H1 (cell line): ENCODE data around the gene VOPP1. TPM values are rescaled to one million over a fixed set of nuclear protein-coding genes. Genes with fewer than 3 reads are reported as not detected.

Source experiments
- CTCF ChIA-PET: fragments of 300-600 bp; sonication (Branson Sonifier 250); formaldehyde crosslinking; loops from one replicate; lab custom pipeline; 2021; ENCODE audit not compliant: partially characterized antibody; lab: Charles Lee
- POLR2A ChIA-PET: fragments of 300-600 bp; sonication (Branson Sonifier 250); formaldehyde crosslinking; loops from one replicate; lab custom pipeline; 2021; ENCODE audit warnings: inconsistent platforms; ENCODE audit not compliant: partially characterized antibody; lab: Charles Lee
- DNase-seq, 2 experiments: peaks; one replicate each; pipeline versions ENCODE4 v3.0.0 to v3.0.0-alpha.2; 2010 to 2022; ENCODE audit warnings: low spot score in 2 of 2, low read depth in 1 of 2, mixed read lengths in 1 of 2
- FAIRE-seq: peaks from 2 replicates; lab custom pipeline; 2011; peaks lifted over from hg19 to GRCh38; lab: Jason Lieb, UNC
- H2AFZ ChIP-seq: 2 replicates; pipeline ENCODE4 v1.8.1; 2012; ENCODE audit warnings: low read length, inconsistent platforms
- H2AK5ac ChIP-seq: 2 replicates; pipeline ENCODE4 v1.6.1; 2013; ENCODE audit warnings: low read depth, low read length
- H2BK120ac ChIP-seq: replicated peaks from 2 replicates; pipeline ENCODE3; 2013; ENCODE audit warnings: low read depth, low read length, inconsistent platforms
- H2BK12ac ChIP-seq: 2 replicates; pipeline ENCODE4 v1.6.1; 2013; ENCODE audit warnings: low read depth, low read length
- H2BK15ac ChIP-seq: 2 replicates; pipeline ENCODE4 v1.6.1; 2013; ENCODE audit warnings: low read length
- H2BK20ac ChIP-seq: 2 replicates; pipeline ENCODE4 v1.6.1; 2013; ENCODE audit warnings: low read length
- H2BK5ac ChIP-seq: 2 replicates; pipeline ENCODE4 v1.6.1; 2013; ENCODE audit warnings: low read depth, low read length
- H3K14ac ChIP-seq: 2 replicates; pipeline ENCODE4 v1.6.1; 2013; ENCODE audit warnings: inconsistent platforms; ENCODE audit not compliant: insufficient read length
- H3K18ac ChIP-seq: 2 replicates; pipeline ENCODE4 v1.6.1; 2013; ENCODE audit warnings: low read length; ENCODE audit errors: extremely low read depth
- H3K23ac ChIP-seq: 2 replicates; pipeline ENCODE4 v1.6.1; 2013; ENCODE audit warnings: inconsistent platforms; ENCODE audit not compliant: insufficient read length
- H3K23me2 ChIP-seq: 2 replicates; pipeline ENCODE4 v1.6.1; 2013; ENCODE audit warnings: low read depth, low read length
- H3K27ac ChIP-seq: 2 replicates; pipeline ENCODE4 v1.6.1; 2011; ENCODE audit warnings: low read depth, low read length, inconsistent platforms
- H3K27me3 ChIP-seq, 4 experiments: replicated peaks in 1 of 4; 1 replicate in 1 of 4; 2 replicates in 3 of 4; pipeline versions ENCODE4 v1.6.1 to v1.8.1; 2011 to 2013; ENCODE audit warnings: low read length in 3 of 4, mild to moderate bottlenecking in 3 of 4, inconsistent platforms in 2 of 4, mixed read lengths in 2 of 4, moderate library complexity in 1 of 4; ENCODE audit not compliant: control insufficient read depth in 3 of 4, insufficient read depth in 3 of 4; ENCODE audit errors: extremely low read depth in 1 of 4
- H3K36me3 ChIP-seq, 4 experiments: 2 replicates each; pipeline versions ENCODE4 v1.6.1 to v1.8.1; 2011 to 2013; ENCODE audit warnings: mild to moderate bottlenecking in 4 of 4, low read length in 3 of 4, moderate library complexity in 2 of 4, control low read depth in 1 of 4, inconsistent platforms in 1 of 4; ENCODE audit not compliant: insufficient read depth in 4 of 4, control insufficient read depth in 2 of 4
- H3K4ac ChIP-seq: replicated peaks from 2 replicates; pipeline ENCODE3; 2013; ENCODE audit warnings: low read length, low read depth, mixed read lengths, inconsistent platforms; ENCODE audit not compliant: insufficient read length
- H3K4me1 ChIP-seq, 4 experiments: replicated peaks in 1 of 4; 1 replicate in 1 of 4; 2 replicates in 3 of 4; pipeline versions ENCODE4 v1.6.1 to v1.8.1; 2011 to 2013; ENCODE audit warnings: low read length in 3 of 4, inconsistent platforms in 2 of 4, mixed read lengths in 1 of 4; ENCODE audit not compliant: insufficient read depth in 4 of 4, control insufficient read depth in 3 of 4
- H3K4me2 ChIP-seq, 2 experiments: 2 replicates each; pipeline versions ENCODE4 v1.6.1 to v1.8.1; 2011 to 2013; ENCODE audit warnings: low read depth in 2 of 2, low read length in 2 of 2, control low read depth in 1 of 2, inconsistent platforms in 1 of 2, mild to moderate bottlenecking in 1 of 2; ENCODE audit not compliant: insufficient read depth in 1 of 2
- H3K4me3 ChIP-seq, 4 experiments: fragments of 200-600, 300-600 bp in 1 of 4; sonication (generic), shearing (Covaris generic), sonication (Bioruptor Twin) in 1 of 4; 2 replicates each; pipeline versions ENCODE4 v1.5.1 to v1.8.1; 2011 to 2016; ENCODE audit warnings: low read length in 4 of 4, low read depth in 3 of 4, control low read depth in 2 of 4, inconsistent platforms in 2 of 4, mild to moderate bottlenecking in 2 of 4, mixed read lengths in 1 of 4, moderate library complexity in 1 of 4; ENCODE audit not compliant: insufficient read depth in 2 of 4; ENCODE audit errors: extremely low read depth in 1 of 4
- H3K56ac ChIP-seq: replicated peaks from 2 replicates; pipeline ENCODE3; 2013; ENCODE audit warnings: low read depth, mild to moderate bottlenecking, mixed read lengths, low read length, inconsistent platforms; ENCODE audit not compliant: insufficient read length
- H3K79me1 ChIP-seq: 2 replicates; pipeline ENCODE4 v1.6.1; 2013; ENCODE audit warnings: low read depth, low read length, control low read depth
- H3K79me2 ChIP-seq, 2 experiments: 2 replicates each; pipeline versions ENCODE4 v1.6.1 to v1.8.1; 2012 to 2013; ENCODE audit warnings: low read length in 2 of 2, mild to moderate bottlenecking in 2 of 2, inconsistent platforms in 1 of 2; ENCODE audit not compliant: insufficient read depth in 2 of 2, control insufficient read depth in 1 of 2
- H3K9ac ChIP-seq, 4 experiments: replicated peaks in 1 of 4; 1 replicate in 1 of 4; 2 replicates in 3 of 4; pipeline versions ENCODE4 v1.6.1 to v1.8.1; 2011 to 2013; ENCODE audit warnings: low read depth in 3 of 4, low read length in 3 of 4, control low read depth in 2 of 4, mild to moderate bottlenecking in 2 of 4, moderate library complexity in 2 of 4, inconsistent platforms in 1 of 4; ENCODE audit errors: extremely low read depth in 1 of 4
- H3K9me3 ChIP-seq, 2 experiments: 2 replicates each; pipeline versions ENCODE4 v1.6.1 to v1.8.1; 2012 to 2013; ENCODE audit warnings: mild to moderate bottlenecking in 2 of 2, moderate library complexity in 2 of 2, control low read depth in 1 of 2, inconsistent platforms in 1 of 2, low read depth in 1 of 2, low read length in 1 of 2, mixed read lengths in 1 of 2; ENCODE audit not compliant: insufficient read depth in 2 of 2
- H4K20me1 ChIP-seq, 2 experiments: replicated peaks in 1 of 2; 2 replicates each; pipeline versions ENCODE3 to v1.8.1; 2011 to 2013; ENCODE audit warnings: inconsistent platforms in 2 of 2, low read length in 2 of 2, mild to moderate bottlenecking in 1 of 2; ENCODE audit not compliant: insufficient read depth in 2 of 2, control insufficient read depth in 1 of 2
- H4K5ac ChIP-seq: 2 replicates; pipeline ENCODE4 v1.6.1; 2013; ENCODE audit warnings: low read length, low read depth, mixed read lengths, inconsistent platforms; ENCODE audit not compliant: insufficient read length
- H4K8ac ChIP-seq: 2 replicates; pipeline ENCODE4 v1.8.0; 2013; ENCODE audit warnings: mild to moderate bottlenecking, moderate library complexity, low read length, inconsistent platforms; ENCODE audit not compliant: insufficient read depth; ENCODE audit errors: extremely low read depth
- H4K91ac ChIP-seq: replicated peaks from 2 replicates; pipeline ENCODE3; 2013; ENCODE audit warnings: low read length, mixed read lengths, inconsistent platforms; ENCODE audit not compliant: insufficient read length
- KDM1A ChIP-seq: fragments of 200-600, 300-600 bp; sonication (generic); IDR thresholded peaks from 2 replicates; pipeline ENCODE4 v1.7.1; 2016; ENCODE audit warnings: mild to moderate bottlenecking, low read length, borderline replicate concordance
- WGBS, 2 experiments: shearing (Covaris generic) in 1 of 2; methylation state at CpG; one replicate each; pipeline versions ENCODE4 v1.1.6 to v1.1.7; 2013 to 2015; ENCODE audit warnings: low lambda C conversion rate in 2 of 2, mixed read lengths in 2 of 2, inconsistent platforms in 1 of 2, low coverage in 1 of 2, missing lambda C conversion rate in 1 of 2; ENCODE audit not compliant: insufficient replicate concordance in 2 of 2, insufficient coverage in 1 of 2, insufficient read length in 1 of 2; ENCODE audit errors: extremely low coverage in 1 of 2, missing lambda C conversion rate in 1 of 2; 5-methylcytosine and 5-hydroxymethylcytosine counted together
- polyA plus RNA-seq, 7 experiments: library from polyadenylated mRNA; depleted of rRNA in 3 of 7; stranded (reverse) in 5 of 7; unstranded in 2 of 7; fragments of >200 nt in 5 of 7; fragments of 200-250 nt in 2 of 7; gene quantifications; 1 replicate in 5 of 7; 2 replicates in 1 of 7; 4 replicates in 1 of 7; pipeline versions ENCODE4 v1.2.1 to v1.2.3, GENCODE V29; 2011 to 2013; ENCODE audit warnings: missing spikeins in 2 of 7, mixed read lengths in 2 of 7
- total RNA-seq: library from RNA; stranded (reverse); fragmentation: NEBNext Ultra II Directional; extraction: Animal tissue kit (Norgen Biotek cat#: 25700); gene quantifications from 2 replicates; pipeline ENCODE4 v1.2.1, GENCODE V29; 2021
- TF ChIP-seq, protein P1 (sequence below), 3 experiments: IDR thresholded peaks; 1 replicate in 2 of 3; 2 replicates in 1 of 3; pipeline versions ENCODE4 v1.5.1 to v1.6.1; 2011; ENCODE audit warnings: low read length in 3 of 3, mild to moderate bottlenecking in 3 of 3, inconsistent platforms in 2 of 3, low read depth in 1 of 3, moderate library complexity in 1 of 3; ENCODE audit not compliant: insufficient read depth in 1 of 3; ENCODE audit errors: control extremely low read depth in 1 of 3

Gene VOPP1
- total and polyA plus RNA-seq, 2 of the 8 experiments (the other 6 are each of a cell fraction or from before 2014, with no cell fraction given): 44.7 to 83.0 TPM

DNA sequence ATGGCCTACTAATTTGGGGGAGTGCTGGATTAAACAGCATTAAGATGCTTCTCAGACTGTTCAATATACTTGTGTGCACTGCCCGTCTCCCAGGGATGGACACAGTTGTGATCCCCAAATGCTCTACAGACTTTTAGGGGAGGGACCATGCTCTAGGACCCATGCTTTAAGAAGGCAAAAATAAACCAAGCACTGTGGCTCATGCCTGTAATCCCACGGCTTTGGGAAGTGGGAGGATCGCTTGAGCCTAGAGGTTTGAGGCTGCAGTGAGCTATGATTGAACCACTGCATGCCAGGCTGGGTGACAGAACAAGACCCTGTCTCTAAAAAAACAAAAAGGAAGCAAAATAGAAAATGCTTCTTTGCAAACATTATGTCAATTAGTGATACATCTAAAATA is 102.6 kb downstream of the VOPP1 start:
- Histone ChIP-seq H2BK20ac (no peak overlapping the region), H3K23ac (no peak overlapping the region), H3K27ac (no peak overlapping the region), H2AK5ac (no peak overlapping the region), H3K79me2 (no peaks in the 10 kb centered on the region), H3K36me3 (peaks cover 0 to 29% (median under 1%) of the 10 kb centered on the region in 4 experiments; a peak in 4 of 8 replicates), H4K8ac (no peak overlapping the region), H3K79me1 (0 out of 2 replicates have a peak, but pooled peaks cover 2% of the 10 kb centered on the region), H3K4ac (no peak overlapping the region), H3K4me1 (no peaks in the 10 kb centered on the region), H3K23me2 (no peaks in the 10 kb centered on the region), H4K5ac (no peak overlapping the region), H3K18ac (no peak overlapping the region), H3K4me3 (no peak overlapping the region), H2BK120ac (no peak overlapping the region), H2AFZ (no peak overlapping the region), H4K20me1 (peaks cover 0 to under 1% of the 10 kb centered on the region in 2 experiments), H2BK12ac (no peak overlapping the region), H3K56ac (no peak overlapping the region), H4K91ac (no peak overlapping the region), H2BK15ac (no peak overlapping the region), H3K4me2 (no peak overlapping the region), H3K14ac (no peak overlapping the region), H3K9ac (no peak overlapping the region), H3K9me3 (peaks cover 11 to 29% of the 10 kb centered on the region in 2 experiments), H3K27me3 (no peaks in the 10 kb centered on the region), H2BK5ac (no peak overlapping the region)
- CTCF ChIA-PET: no interaction called here
- FAIRE-seq (no peak), DNase-seq (no peak)
- 64% methylated on average over 3 of the region's 3 CpGs; no CpG with 5 or more reads in 1 of the 2 experiments for WGBS, 2 experiments
- TF ChIP-seq KDM1A: no peak
- TF ChIP-seq, protein P1, sequence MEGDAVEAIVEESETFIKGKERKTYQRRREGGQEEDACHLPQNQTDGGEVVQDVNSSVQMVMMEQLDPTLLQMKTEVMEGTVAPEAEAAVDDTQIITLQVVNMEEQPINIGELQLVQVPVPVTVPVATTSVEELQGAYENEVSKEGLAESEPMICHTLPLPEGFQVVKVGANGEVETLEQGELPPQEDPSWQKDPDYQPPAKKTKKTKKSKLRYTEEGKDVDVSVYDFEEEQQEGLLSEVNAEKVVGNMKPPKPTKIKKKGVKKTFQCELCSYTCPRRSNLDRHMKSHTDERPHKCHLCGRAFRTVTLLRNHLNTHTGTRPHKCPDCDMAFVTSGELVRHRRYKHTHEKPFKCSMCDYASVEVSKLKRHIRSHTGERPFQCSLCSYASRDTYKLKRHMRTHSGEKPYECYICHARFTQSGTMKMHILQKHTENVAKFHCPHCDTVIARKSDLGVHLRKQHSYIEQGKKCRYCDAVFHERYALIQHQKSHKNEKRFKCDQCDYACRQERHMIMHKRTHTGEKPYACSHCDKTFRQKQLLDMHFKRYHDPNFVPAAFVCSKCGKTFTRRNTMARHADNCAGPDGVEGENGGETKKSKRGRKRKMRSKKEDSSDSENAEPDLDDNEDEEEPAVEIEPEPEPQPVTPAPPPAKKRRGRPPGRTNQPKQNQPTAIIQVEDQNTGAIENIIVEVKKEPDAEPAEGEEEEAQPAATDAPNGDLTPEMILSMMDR (IDR thresholded peaks at IDR 0.05; ENCODE audit: control extremely low read depth in 1 of 3, insufficient read depth in 1 of 3, low read depth in 1 of 3, low read length in 3 of 3): no peak
- POLR2A ChIA-PET: no interaction called here
